ENCODE data around the gene TRIO. TPM values are rescaled to one million over a fixed set of nuclear protein-coding genes. Genes with fewer than 3 reads are reported as not detected.

The TRIO gene
- total RNA-seq, 1 experiment from 2014 or later: 88.8 TPM

DNA sequence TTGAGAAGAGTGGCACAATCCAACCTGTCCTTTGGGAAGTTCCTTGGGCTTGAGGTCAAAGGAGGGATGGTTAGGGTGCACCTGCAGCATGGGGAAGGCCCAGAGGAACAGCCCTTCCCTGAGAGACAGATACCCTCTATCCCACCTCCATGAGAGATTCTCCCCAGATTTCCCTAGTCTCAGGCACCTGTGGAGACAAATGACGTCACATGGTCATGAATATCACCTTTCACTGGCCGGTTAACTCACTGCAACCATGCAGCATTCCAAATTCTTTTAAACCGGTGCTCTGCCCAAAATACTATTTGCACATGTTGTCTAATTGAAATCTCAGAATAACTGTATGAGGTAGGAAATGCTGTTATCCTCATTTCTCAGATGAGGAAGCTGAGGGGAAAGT lies 15.6 kb upstream of the TRIO start (continued):
- TF ChIP-seq, protein P1, sequence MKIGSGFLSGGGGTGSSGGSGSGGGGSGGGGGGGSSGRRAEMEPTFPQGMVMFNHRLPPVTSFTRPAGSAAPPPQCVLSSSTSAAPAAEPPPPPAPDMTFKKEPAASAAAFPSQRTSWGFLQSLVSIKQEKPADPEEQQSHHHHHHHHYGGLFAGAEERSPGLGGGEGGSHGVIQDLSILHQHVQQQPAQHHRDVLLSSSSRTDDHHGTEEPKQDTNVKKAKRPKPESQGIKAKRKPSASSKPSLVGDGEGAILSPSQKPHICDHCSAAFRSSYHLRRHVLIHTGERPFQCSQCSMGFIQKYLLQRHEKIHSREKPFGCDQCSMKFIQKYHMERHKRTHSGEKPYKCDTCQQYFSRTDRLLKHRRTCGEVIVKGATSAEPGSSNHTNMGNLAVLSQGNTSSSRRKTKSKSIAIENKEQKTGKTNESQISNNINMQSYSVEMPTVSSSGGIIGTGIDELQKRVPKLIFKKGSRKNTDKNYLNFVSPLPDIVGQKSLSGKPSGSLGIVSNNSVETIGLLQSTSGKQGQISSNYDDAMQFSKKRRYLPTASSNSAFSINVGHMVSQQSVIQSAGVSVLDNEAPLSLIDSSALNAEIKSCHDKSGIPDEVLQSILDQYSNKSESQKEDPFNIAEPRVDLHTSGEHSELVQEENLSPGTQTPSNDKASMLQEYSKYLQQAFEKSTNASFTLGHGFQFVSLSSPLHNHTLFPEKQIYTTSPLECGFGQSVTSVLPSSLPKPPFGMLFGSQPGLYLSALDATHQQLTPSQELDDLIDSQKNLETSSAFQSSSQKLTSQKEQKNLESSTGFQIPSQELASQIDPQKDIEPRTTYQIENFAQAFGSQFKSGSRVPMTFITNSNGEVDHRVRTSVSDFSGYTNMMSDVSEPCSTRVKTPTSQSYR (CRISPR knock-in tag; IDR thresholded peaks at IDR 0.05): no peak
- TF ChIP-seq, protein P2, sequence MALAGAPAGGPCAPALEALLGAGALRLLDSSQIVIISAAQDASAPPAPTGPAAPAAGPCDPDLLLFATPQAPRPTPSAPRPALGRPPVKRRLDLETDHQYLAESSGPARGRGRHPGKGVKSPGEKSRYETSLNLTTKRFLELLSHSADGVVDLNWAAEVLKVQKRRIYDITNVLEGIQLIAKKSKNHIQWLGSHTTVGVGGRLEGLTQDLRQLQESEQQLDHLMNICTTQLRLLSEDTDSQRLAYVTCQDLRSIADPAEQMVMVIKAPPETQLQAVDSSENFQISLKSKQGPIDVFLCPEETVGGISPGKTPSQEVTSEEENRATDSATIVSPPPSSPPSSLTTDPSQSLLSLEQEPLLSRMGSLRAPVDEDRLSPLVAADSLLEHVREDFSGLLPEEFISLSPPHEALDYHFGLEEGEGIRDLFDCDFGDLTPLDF (CRISPR knock-in tag; IDR thresholded peaks at IDR 0.05): no peak
- TF ChIP-seq, protein P3, sequence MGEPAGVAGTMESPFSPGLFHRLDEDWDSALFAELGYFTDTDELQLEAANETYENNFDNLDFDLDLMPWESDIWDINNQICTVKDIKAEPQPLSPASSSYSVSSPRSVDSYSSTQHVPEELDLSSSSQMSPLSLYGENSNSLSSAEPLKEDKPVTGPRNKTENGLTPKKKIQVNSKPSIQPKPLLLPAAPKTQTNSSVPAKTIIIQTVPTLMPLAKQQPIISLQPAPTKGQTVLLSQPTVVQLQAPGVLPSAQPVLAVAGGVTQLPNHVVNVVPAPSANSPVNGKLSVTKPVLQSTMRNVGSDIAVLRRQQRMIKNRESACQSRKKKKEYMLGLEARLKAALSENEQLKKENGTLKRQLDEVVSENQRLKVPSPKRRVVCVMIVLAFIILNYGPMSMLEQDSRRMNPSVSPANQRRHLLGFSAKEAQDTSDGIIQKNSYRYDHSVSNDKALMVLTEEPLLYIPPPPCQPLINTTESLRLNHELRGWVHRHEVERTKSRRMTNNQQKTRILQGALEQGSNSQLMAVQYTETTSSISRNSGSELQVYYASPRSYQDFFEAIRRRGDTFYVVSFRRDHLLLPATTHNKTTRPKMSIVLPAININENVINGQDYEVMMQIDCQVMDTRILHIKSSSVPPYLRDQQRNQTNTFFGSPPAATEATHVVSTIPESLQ (CRISPR knock-in tag; IDR thresholded peaks at IDR 0.05): no peak
- TF ChIP-seq ZNF121 (CRISPR knock-in tag; IDR thresholded peaks at IDR 0.05): no peak
- TF ChIP-seq CREB1 (CRISPR knock-in tag; IDR thresholded peaks at IDR 0.05): no peak
- no peak for TF ChIP-seq TEAD4 (CRISPR knock-in tag; IDR thresholded peaks at IDR 0.05)
- no peak for TF ChIP-seq ETV6 (CRISPR knock-in tag; IDR thresholded peaks at IDR 0.05)

DNA sequence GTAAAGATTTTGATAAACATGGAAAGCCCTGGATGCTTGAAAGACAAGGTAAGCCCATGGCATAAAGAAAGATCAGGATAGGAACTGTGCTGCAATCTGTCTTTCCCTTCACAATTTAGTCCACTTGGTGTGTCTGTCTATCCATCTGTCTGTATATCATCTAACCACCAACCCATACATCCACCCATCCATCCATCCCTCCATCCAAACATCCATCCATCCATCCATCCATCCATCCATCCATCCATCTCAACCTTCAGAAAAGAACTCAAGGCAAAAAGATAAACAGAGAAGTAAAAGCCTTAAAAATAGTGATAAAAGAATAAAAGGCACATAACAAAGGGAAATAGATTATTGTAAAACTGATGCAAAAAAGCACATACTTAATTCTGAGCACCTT lies 15.1 kb upstream of the TRIO start:
- ATAC-seq (no peak), DNase-seq (ENCODE audit: low spot score) (no peak)
- no peak overlapping the region for H3K27ac Mint-ChIP-seq
- TF ChIP-seq MXD4 (CRISPR knock-in tag; IDR thresholded peaks at IDR 0.05; ENCODE audit: borderline replicate concordance): no peak
- TF ChIP-seq ZNF219 (CRISPR knock-in tag; IDR thresholded peaks at IDR 0.05; ENCODE audit: borderline replicate concordance): no peak
- TF ChIP-seq, protein P4, sequence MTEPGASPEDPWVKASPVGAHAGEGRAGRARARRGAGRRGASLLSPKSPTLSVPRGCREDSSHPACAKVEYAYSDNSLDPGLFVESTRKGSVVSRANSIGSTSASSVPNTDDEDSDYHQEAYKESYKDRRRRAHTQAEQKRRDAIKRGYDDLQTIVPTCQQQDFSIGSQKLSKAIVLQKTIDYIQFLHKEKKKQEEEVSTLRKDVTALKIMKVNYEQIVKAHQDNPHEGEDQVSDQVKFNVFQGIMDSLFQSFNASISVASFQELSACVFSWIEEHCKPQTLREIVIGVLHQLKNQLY (CRISPR knock-in tag; IDR thresholded peaks at IDR 0.05): no peak
- no peak for TF ChIP-seq TEAD4 (CRISPR knock-in tag; IDR thresholded peaks at IDR 0.05)
- no peak for TF ChIP-seq NFE2L1 (CRISPR knock-in tag; IDR thresholded peaks at IDR 0.05)
- TF ChIP-seq, protein P5, sequence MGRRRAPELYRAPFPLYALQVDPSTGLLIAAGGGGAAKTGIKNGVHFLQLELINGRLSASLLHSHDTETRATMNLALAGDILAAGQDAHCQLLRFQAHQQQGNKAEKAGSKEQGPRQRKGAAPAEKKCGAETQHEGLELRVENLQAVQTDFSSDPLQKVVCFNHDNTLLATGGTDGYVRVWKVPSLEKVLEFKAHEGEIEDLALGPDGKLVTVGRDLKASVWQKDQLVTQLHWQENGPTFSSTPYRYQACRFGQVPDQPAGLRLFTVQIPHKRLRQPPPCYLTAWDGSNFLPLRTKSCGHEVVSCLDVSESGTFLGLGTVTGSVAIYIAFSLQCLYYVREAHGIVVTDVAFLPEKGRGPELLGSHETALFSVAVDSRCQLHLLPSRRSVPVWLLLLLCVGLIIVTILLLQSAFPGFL (CRISPR knock-in tag; IDR thresholded peaks at IDR 0.05; ENCODE audit: borderline replicate concordance): no peak
- no peak for TF ChIP-seq GTF2I (CRISPR knock-in tag; conservative IDR thresholded peaks at IDR 0.05)
- TF ChIP-seq FOXJ3 (CRISPR knock-in tag; IDR thresholded peaks at IDR 0.05; ENCODE audit: borderline replicate concordance): no peak
- TF ChIP-seq, protein P6, sequence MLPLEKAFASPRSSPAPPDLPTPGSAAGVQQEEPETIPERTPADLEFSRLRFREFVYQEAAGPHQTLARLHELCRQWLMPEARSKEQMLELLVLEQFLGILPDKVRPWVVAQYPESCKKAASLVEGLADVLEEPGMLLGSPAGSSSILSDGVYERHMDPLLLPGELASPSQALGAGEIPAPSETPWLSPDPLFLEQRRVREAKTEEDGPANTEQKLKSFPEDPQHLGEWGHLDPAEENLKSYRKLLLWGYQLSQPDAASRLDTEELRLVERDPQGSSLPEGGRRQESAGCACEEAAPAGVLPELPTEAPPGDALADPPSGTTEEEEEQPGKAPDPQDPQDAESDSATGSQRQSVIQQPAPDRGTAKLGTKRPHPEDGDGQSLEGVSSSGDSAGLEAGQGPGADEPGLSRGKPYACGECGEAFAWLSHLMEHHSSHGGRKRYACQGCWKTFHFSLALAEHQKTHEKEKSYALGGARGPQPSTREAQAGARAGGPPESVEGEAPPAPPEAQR (CRISPR knock-in tag; IDR thresholded peaks at IDR 0.05): no peak
- no peak for TF ChIP-seq ZBTB21 (CRISPR knock-in tag; IDR thresholded peaks at IDR 0.05; ENCODE audit: borderline replicate concordance)
- no peak for TF ChIP-seq MYBL2 (CRISPR knock-in tag; IDR thresholded peaks at IDR 0.05)
- H3K4me1 Mint-ChIP-seq: peaks cover 6% of the 10 kb centered on the region
- no peaks in the 10 kb centered on the region; the same call in 1 of the 2 replicates for H3K27me3 Mint-ChIP-seq (ENCODE audit: low read depth)
- no peaks in the 10 kb centered on the region for H3K36me3 Mint-ChIP-seq
- no peaks in the 10 kb centered on the region for H3K9me3 Mint-ChIP-seq
- H3K4me3 Mint-ChIP-seq: no peak overlapping the region
- POLR2A ChIA-PET: no interaction called here
- CTCF ChIA-PET: no interaction called here
